Esophagus muscularis mucosa (tissue), 4 donors: ENCODE results near the gene PHF13.

Experiments
- CTCF ChIP-seq, 3 experiments: fragments of 200-600 bp in 2 of 3; fragments of 450-650 bp in 1 of 3; sonication (generic) in 2 of 3; IDR thresholded peaks; one replicate each; pipeline ENCODE4 v1.5.1; 2017 to 2019; ENCODE audit warnings: antibody characterized with exemption in 3 of 3, mild to moderate bottlenecking in 2 of 3, moderate library complexity in 1 of 3
- EP300 ChIP-seq: sonication (generic); formaldehyde crosslinking; IDR thresholded peaks from one replicate; pipeline ENCODE4 v1.6.1; 2017; ENCODE audit warnings: antibody characterized with exemption
- POLR2AphosphoS5 ChIP-seq, 2 donors: sonication (generic); formaldehyde crosslinking; IDR thresholded peaks; one replicate each; pipeline ENCODE4 v1.6.1; 2017; ENCODE audit warnings: antibody characterized with exemption in 2 of 2

- TF ChIP-seq CTCF (IDR thresholded peaks at IDR 0.05) (no peak), POLR2AphosphoS5 (IDR thresholded peaks at IDR 0.05) (no peak), EP300 (no peak)
Observed at GRCh38 chr1:6580119-6580592, 33.4 kb upstream of the PHF13 start.
